GM18498 (cell line): Measurements from ENCODE around the gene ANKMY1.

Source experiments
- ATAC-seq: cut with Tn5 transposase; IDR thresholded peaks from one replicate; pipeline ENCODE4 v1.9.1; 2021; ENCODE audit warnings: mild to moderate bottlenecking, moderate library complexity; ENCODE audit not compliant: unreplicated experiment

ANKMY1 gene

GRCh38 chr2:240462707-240463273, 95.0 kb downstream of the ANKMY1 start:
- ATAC-seq = no peak

- no peak for ATAC-seq
These were observed 95.6 kb downstream of the ANKMY1 start for GRCh38 chr2:240462073-240462706.

- ATAC-seq = no peak
These were observed 96.2 kb downstream of the ANKMY1 start for GRCh38 chr2:240461471-240462072.

GRCh38 chr2:240460781-240461431, 96.9 kb downstream of the ANKMY1 start:
- no peak for ATAC-seq

- ATAC-seq = no peak
These were observed 97.5 kb downstream of the ANKMY1 start for GRCh38 chr2:240460253-240460711.

- no peak for ATAC-seq
These were observed 98.2 kb downstream of the ANKMY1 start for GRCh38 chr2:240459401-240460252.

GRCh38 chr2:240458900-240459391, 98.8 kb downstream of the ANKMY1 start:
- ATAC-seq = no peak

- ATAC-seq = no peak
These were observed 99.5 kb downstream of the ANKMY1 start for GRCh38 chr2:240458044-240458899.

GRCh38 chr2:240457223-240458043, 100.4 kb downstream of the ANKMY1 start:
- no peak for ATAC-seq

GRCh38 chr2:240456447-240457222, 101.2 kb downstream of the ANKMY1 start:
- ATAC-seq = no peak

GRCh38 chr2:240455647-240456446, 101.9 kb downstream of the ANKMY1 start:
- no peak for ATAC-seq

- ATAC-seq = no peak
These were observed 102.5 kb downstream of the ANKMY1 start for GRCh38 chr2:240455272-240455646.

- no peak for ATAC-seq
These were observed 103.5 kb downstream of the ANKMY1 start for GRCh38 chr2:240454106-240454901.

- no peak for ATAC-seq
These were observed 104.2 kb downstream of the ANKMY1 start for GRCh38 chr2:240453461-240454105.

- no peak for ATAC-seq
These were observed 105.1 kb downstream of the ANKMY1 start for GRCh38 chr2:240452462-240453256.
